NT2/D1 (cell line): ENCODE measurements around the gene PTPN14.

Experiments
- DNase-seq: peaks from one replicate; pipeline ENCODE4 v3.0.0-alpha.2; 2011; ENCODE audit warnings: low read depth, low spot score
- H3K27me3 ChIP-seq: 2 replicates; pipeline ENCODE4 v1.6.0; 2011; ENCODE audit warnings: mild to moderate bottlenecking; ENCODE audit not compliant: insufficient read length, insufficient read depth
- H3K36me3 ChIP-seq: 2 replicates; pipeline ENCODE4 v1.6.1; 2011; ENCODE audit warnings: mild to moderate bottlenecking, low read length, mixed read lengths; ENCODE audit not compliant: insufficient read depth, insufficient read length
- H3K4me1 ChIP-seq: 2 replicates; pipeline ENCODE4 v1.5.1; 2011; ENCODE audit not compliant: insufficient read depth, insufficient read length
- H3K4me3 ChIP-seq: 2 replicates; pipeline ENCODE4 v1.5.1; 2011; ENCODE audit warnings: low read depth; ENCODE audit not compliant: insufficient read length
- H3K9ac ChIP-seq: 2 replicates; pipeline ENCODE4 v1.6.0; 2011; ENCODE audit warnings: low read depth; ENCODE audit not compliant: insufficient read length
- H3K9me3 ChIP-seq: 2 replicates; pipeline ENCODE4 v1.5.1; 2011; ENCODE audit warnings: mild to moderate bottlenecking, low read length; ENCODE audit not compliant: insufficient read depth
- SUZ12 ChIP-seq: IDR thresholded peaks from 2 replicates; pipeline ENCODE4 v1.6.1; 2011; ENCODE audit not compliant: insufficient read length, insufficient read depth; ENCODE audit errors: extremely low read depth
- YY1 ChIP-seq: IDR thresholded peaks from 2 replicates; pipeline ENCODE4 v1.6.1; 2011; ENCODE audit not compliant: insufficient read length, insufficient read depth
- ZNF274 ChIP-seq: IDR thresholded peaks from 2 replicates; pipeline ENCODE4 v1.6.1; 2011; ENCODE audit warnings: mild to moderate bottlenecking, low read depth, low read length

Gene PTPN14

DNA sequence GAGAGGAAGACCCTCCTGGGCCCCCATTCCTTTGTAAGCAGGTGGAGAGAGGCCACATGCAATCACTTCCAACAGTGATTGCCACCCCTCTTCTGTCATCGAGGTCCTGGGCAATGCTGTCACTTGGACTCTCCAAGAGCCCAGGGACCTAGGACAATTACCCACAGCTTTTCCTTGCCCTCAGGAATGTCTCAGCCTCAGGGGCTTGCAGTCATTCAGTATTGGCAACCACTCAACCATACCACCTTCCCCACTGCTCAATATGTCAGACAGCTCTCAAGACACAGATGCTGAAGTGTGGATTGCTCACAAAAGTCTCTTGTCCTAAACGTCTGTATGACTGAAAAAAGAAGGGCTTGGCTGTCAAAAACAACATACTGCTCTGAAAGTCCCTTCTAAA is 87.8 kb downstream of the PTPN14 start:
- no peaks in the 10 kb centered on the region for H3K9me3 ChIP-seq
- no peak for TF ChIP-seq SUZ12
- no peak for TF ChIP-seq ZNF274
- no peak for TF ChIP-seq YY1
- no peak overlapping the region for H3K9ac ChIP-seq
- H3K36me3 ChIP-seq, result peaks cover 31% of the 10 kb centered on the region
- no peaks in the 10 kb centered on the region for H3K27me3 ChIP-seq
- no peaks in the 10 kb centered on the region for H3K4me1 ChIP-seq
- H3K4me3 ChIP-seq, result no peak overlapping the region
- DNase-seq, result no peak

DNA sequence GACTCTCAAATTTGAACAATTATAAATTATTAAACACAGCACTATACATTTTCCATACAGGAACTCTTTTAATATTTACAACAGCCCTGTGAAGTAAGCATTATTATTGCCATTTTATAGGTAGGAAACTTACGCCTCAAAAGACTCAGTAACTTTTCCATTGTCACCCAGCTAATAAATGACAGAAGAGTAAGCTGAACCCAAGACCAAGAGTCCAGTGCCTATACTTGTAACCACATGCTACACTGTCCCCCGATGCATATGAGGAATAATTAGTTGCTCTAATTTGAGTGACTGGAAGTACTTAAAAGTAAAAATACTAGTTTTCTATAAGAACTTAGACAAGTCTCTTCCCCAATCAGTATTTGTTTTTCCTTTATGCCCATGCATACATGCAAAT is 88.5 kb downstream of the PTPN14 start:
- H3K36me3 ChIP-seq, result peaks cover 35% of the 10 kb centered on the region
- H3K9ac ChIP-seq, result no peak overlapping the region
- H3K4me3 ChIP-seq, result no peak overlapping the region
- H3K9me3 ChIP-seq, result no peaks in the 10 kb centered on the region
- H3K27me3 ChIP-seq, result no peaks in the 10 kb centered on the region
- no peaks in the 10 kb centered on the region for H3K4me1 ChIP-seq
- TF ChIP-seq ZNF274, result no peak
- no peak for TF ChIP-seq SUZ12
- TF ChIP-seq YY1, result no peak
- no peak for DNase-seq

DNA sequence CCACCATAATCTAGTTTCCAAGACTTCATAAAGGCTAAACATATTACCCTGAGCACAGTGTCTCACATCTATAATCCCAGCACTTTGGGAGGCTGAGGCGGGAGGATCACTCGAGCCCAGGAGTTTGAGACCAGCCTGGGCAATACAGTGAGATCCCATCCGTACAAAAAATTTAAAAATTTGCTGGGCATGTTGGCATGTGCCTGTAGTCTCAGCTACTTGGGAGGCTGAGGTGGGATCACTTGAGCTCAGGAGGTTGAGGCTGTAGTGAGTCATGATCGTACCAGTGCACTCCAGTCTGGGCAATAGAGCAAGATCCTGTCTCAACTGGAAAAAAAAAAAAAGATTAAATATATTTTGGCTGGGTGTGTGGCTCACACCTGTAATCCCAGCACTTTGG is 90.1 kb downstream of the PTPN14 start:
- DNase-seq, result no peak
- Histone ChIP-seq H3K27me3 (no peaks in the 10 kb centered on the region), H3K4me3 (no peak overlapping the region), H3K9ac (no peak overlapping the region), H3K36me3 (peaks cover 35% of the 10 kb centered on the region), H3K9me3 (no peaks in the 10 kb centered on the region), H3K4me1 (no peaks in the 10 kb centered on the region)
- TF ChIP-seq YY1 (no peak), ZNF274 (no peak), SUZ12 (no peak)

DNA sequence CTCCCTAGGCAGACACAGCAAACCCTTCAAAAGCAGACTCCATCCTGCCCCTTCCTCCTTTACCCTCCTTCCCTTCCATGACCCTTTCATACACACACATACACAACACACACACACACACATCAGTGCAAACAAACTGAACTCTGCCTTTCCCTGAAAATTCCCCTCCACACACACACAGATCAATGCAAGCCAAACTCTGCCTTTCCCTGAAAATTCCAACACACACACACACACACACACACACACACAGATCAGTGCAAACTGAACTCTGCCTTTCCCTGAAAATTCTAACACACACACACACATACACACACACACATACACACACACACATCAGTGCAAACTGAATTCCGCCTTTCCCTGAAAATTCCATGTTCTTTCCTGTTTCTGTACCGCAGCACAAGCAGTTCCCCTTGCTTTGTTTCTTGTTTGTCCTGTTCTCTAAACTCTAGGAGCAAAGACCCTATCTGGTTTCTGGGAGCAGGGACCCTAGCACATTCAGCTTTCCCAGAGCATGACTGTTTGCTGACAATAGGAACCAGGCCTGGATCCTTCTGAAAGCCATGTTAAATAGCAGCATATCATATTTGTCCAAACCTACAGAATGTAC is 91.0 kb downstream of the PTPN14 start:
- no peak for DNase-seq
- Histone ChIP-seq H3K9ac (no peak overlapping the region), H3K9me3 (no peaks in the 10 kb centered on the region), H3K36me3 (peaks cover 35% of the 10 kb centered on the region), H3K4me1 (no peaks in the 10 kb centered on the region), H3K4me3 (no peak overlapping the region), H3K27me3 (no peaks in the 10 kb centered on the region)
- TF ChIP-seq YY1, result no peak

DNA sequence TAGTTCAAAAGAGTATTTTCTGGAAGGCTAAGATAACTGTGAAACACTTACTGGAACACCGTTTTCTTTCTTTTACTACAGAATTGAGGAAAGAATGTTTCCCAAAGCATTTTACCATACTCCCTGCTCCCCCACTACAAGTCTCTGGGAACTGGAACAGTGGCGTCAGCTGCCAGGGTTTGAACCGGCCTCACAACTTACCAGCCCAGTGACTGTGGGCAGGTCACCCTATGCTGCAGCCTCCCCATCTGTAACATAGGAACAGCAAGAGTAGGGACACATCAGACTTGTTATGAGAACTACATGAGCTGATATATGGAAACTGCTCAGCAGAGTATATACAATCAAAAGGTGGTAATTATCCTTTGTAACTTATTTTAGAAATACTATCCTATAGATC is 91.5 kb downstream of the PTPN14 start:
- H3K36me3 ChIP-seq, result peaks cover 35% of the 10 kb centered on the region
- H3K9me3 ChIP-seq, result no peaks in the 10 kb centered on the region
- no peaks in the 10 kb centered on the region for H3K27me3 ChIP-seq
- no peak overlapping the region for H3K9ac ChIP-seq
- TF ChIP-seq ZNF274 (no peak), SUZ12 (no peak), YY1 (no peak)
- DNase-seq, result no peak
- no peak overlapping the region for H3K4me3 ChIP-seq
- no peaks in the 10 kb centered on the region for H3K4me1 ChIP-seq

DNA sequence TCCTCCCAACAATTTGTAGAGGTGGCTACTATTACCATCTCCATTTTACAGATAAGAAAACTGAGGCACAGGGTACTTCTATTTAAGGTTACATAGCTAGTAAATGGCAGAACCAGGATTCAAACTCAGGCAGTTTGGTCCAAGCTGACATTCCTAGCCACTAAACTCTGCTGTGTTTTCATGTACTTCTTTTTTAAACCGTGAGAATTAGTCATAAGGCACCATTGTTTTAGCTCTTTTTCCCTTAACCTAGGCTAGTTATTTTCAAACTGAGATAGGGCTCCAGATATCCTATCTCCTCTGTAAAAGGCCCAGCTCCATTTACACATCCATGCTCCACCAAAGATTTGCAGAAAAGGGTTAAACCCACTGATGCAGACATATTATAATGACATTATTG is 92.9 kb downstream of the PTPN14 start:
- TF ChIP-seq ZNF274, result no peak
- Histone ChIP-seq H3K36me3 (peaks cover 26% of the 10 kb centered on the region), H3K4me1 (no peaks in the 10 kb centered on the region)

DNA sequence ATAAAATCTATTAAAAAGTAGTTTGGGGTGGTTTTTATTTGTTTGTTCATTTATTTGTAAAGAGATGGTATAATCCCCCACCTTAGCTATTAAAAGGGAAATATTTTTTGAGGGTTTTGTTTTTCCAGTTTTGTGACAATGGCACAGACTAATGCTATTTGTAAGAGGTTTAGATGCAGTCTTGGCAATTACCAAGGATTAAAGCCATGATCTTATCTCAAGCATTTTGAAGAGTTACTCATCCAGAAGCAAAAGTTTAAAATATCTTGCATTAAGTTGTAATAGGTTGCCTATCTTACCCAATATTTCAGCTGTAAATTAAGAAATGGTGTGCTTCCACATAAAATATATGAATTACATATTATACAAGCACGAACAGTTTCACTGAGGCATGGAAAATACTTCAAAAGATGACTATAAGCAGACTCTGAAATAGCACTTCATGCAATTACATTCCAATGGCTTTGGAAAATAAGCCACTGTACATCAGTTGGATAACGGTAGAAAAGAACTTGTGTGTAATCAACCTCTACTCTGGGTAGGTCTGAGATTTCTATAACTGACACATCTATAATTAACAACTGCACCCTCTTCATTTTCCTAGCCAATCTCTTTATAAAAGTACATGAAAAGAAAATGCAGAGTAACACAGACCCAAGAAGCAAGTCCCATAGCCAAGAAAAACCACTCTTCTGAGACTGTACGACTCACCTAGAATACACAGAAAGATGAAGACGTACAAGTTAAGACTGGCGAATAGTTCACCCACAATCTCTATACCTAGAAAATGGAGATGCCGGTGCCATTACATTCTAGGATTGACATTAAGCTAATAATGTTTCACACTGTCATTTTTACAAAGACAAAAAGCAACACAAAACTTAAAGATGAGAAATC is 95.2 kb downstream of the PTPN14 start:
- no peaks in the 10 kb centered on the region for H3K9me3 ChIP-seq
- no peaks in the 10 kb centered on the region for H3K27me3 ChIP-seq
- no peaks in the 10 kb centered on the region for H3K4me1 ChIP-seq
- H3K4me3 ChIP-seq, result no peak overlapping the region
- peaks cover 21% of the 10 kb centered on the region for H3K36me3 ChIP-seq
- no peak for TF ChIP-seq SUZ12
- no peak for TF ChIP-seq ZNF274
- TF ChIP-seq YY1, result no peak
- no peak overlapping the region for H3K9ac ChIP-seq
- no peak for DNase-seq

More for the DNA sequence above, 92.9 kb downstream of the PTPN14 start:
- H3K9ac ChIP-seq, result no peak overlapping the region
- no peaks in the 10 kb centered on the region for H3K27me3 ChIP-seq
- H3K9me3 ChIP-seq, result no peaks in the 10 kb centered on the region
- no peak overlapping the region for H3K4me3 ChIP-seq
- DNase-seq, result no peak
